GM18517 (cell line): ENCODE results near the gene HAUS7.

Experiments
- ATAC-seq: cut with Tn5 transposase; IDR thresholded peaks from one replicate; pipeline ENCODE4 v1.9.1; 2021; ENCODE audit warnings: mild to moderate bottlenecking, moderate library complexity; ENCODE audit not compliant: unreplicated experiment

The HAUS7 gene

GRCh38 chrX:153457136-153457825, 13.1 kb downstream of the HAUS7 start:
- ATAC-seq = no peak

- ATAC-seq = no peak
Observed at GRCh38 chrX:153456704-153457103, 13.7 kb downstream of the HAUS7 start.

GRCh38 chrX:153456161-153456560, 14.2 kb downstream of the HAUS7 start:
- no peak for ATAC-seq

- no peak for ATAC-seq
Observed at GRCh38 chrX:153455571-153455970, 14.8 kb downstream of the HAUS7 start.

- no peak for ATAC-seq
Observed at GRCh38 chrX:153454901-153455550, 15.3 kb downstream of the HAUS7 start.

- no peak for ATAC-seq
Observed at GRCh38 chrX:153450949-153451277, 19.5 kb downstream of the HAUS7 start.

- no peak for ATAC-seq
Observed at GRCh38 chrX:153450114-153450948, 20.0 kb downstream of the HAUS7 start.

- ATAC-seq = no peak
Observed at GRCh38 chrX:153449368-153450113, 20.8 kb downstream of the HAUS7 start.

GRCh38 chrX:153448556-153449367, 21.6 kb downstream of the HAUS7 start:
- ATAC-seq = no peak

GRCh38 chrX:153447581-153447960, 22.8 kb downstream of the HAUS7 start:
- ATAC-seq = no peak

GRCh38 chrX:153446950-153447580, 23.3 kb downstream of the HAUS7 start:
- ATAC-seq = no peak

- no peak for ATAC-seq
Observed at GRCh38 chrX:153446636-153446936, 23.8 kb downstream of the HAUS7 start.

- ATAC-seq = no peak
Observed at GRCh38 chrX:153445856-153446635, 24.3 kb downstream of the HAUS7 start, which contains the start of gene TREX2. Gene TREX2, minus strand, starts transcription at chrX:153446056. Its CDS starts 626 bp downstream, at chrX:153445430.

GRCh38 chrX:153445106-153445855, 25.1 kb downstream of the HAUS7 start:
- ATAC-seq = no peak

- no peak for ATAC-seq
Observed at GRCh38 chrX:153444333-153445011, 25.9 kb downstream of the HAUS7 start.

GRCh38 chrX:153443476-153444332, 26.7 kb downstream of the HAUS7 start:
- ATAC-seq = no peak

- ATAC-seq = no peak
Observed at GRCh38 chrX:153442463-153442862, 27.9 kb downstream of the HAUS7 start.
